Liver (tissue), 3 donors: ENCODE data around the gene CCDC92B.

Experiments
- ATF3 ChIP-seq: IDR thresholded peaks from 2 replicates; pipeline ENCODE4 v1.6.1; 2016; ENCODE audit warnings: antibody characterized with exemption
- CTCF ChIP-seq: fragments of 150-350 bp; IDR thresholded peaks from 2 replicates; pipeline ENCODE4 v1.5.1; 2017; ENCODE audit warnings: improper control_type of control experiment, low read depth, low read length; ENCODE audit not compliant: missing input control
- FOXA2 ChIP-seq: IDR thresholded peaks from 2 replicates; pipeline ENCODE4 v1.6.1; 2016; ENCODE audit warnings: antibody characterized with exemption
- GABPA ChIP-seq, 2 donors: IDR thresholded peaks in 1 of 2; conservative IDR thresholded peaks in 1 of 2; 2 replicates each; pipeline ENCODE4 v1.6.1; 2016; ENCODE audit warnings: antibody characterized with exemption in 2 of 2, mild to moderate bottlenecking in 1 of 2, moderate library complexity in 1 of 2
- HNF4A ChIP-seq, 2 donors: conservative IDR thresholded peaks; 2 replicates each; pipeline ENCODE4 v1.6.1; 2016; ENCODE audit warnings: antibody characterized with exemption in 2 of 2, mild to moderate bottlenecking in 2 of 2
- JUND ChIP-seq, 2 donors: IDR thresholded peaks; 2 replicates each; pipeline ENCODE4 v1.6.1; 2016; ENCODE audit warnings: antibody characterized with exemption in 2 of 2
- MAX ChIP-seq: IDR thresholded peaks from 2 replicates; pipeline ENCODE4 v1.6.1; 2016; ENCODE audit warnings: antibody characterized with exemption
- RXRA ChIP-seq, 2 donors: IDR thresholded peaks; 2 replicates each; pipeline ENCODE4 v1.6.1; 2017 to 2018; ENCODE audit warnings: antibody characterized with exemption in 2 of 2, mild to moderate bottlenecking in 1 of 2
- TAF1 ChIP-seq: conservative IDR thresholded peaks from 2 replicates; pipeline ENCODE4 v1.6.1; 2016; ENCODE audit warnings: antibody characterized with exemption, mild to moderate bottlenecking
- YY1 ChIP-seq: IDR thresholded peaks from 2 replicates; pipeline ENCODE4 v1.6.1; 2016; ENCODE audit warnings: antibody characterized with exemption, mild to moderate bottlenecking
- donor health status: healthy.
- donor health status: healthy.

GRCh38 chr17:2681650-2682049, 67.8 kb downstream of the CCDC92B start:
- TF ChIP-seq MAX (no peak), CTCF (no peak), JUND (IDR thresholded peaks at IDR 0.05) (no peak), TAF1 (no peak), HNF4A (conservative IDR thresholded peaks at IDR 0.05) (no peak), FOXA2 (no peak), RXRA (IDR thresholded peaks at IDR 0.05) (no peak), YY1 (no peak), GABPA (IDR thresholded peaks at IDR 0.05 in 1 of 2, conservative IDR thresholded peaks at IDR 0.05 in 1 of 2) (no peak), ATF3 (no peak)
